GM20431 (cell line): Measurements from ENCODE around the gene APEX1.

ENCODE experiments used
- in situ Hi-C: fragments of 300-500 bp; cut with MseI, MboI; formaldehyde crosslinking; loops from one replicate; pipeline ENCODE4 v1.15.0; 2020; ENCODE audit warnings: low sequenced_read_pairs; ENCODE audit not compliant: unreplicated experiment

The APEX1 gene

DNA sequence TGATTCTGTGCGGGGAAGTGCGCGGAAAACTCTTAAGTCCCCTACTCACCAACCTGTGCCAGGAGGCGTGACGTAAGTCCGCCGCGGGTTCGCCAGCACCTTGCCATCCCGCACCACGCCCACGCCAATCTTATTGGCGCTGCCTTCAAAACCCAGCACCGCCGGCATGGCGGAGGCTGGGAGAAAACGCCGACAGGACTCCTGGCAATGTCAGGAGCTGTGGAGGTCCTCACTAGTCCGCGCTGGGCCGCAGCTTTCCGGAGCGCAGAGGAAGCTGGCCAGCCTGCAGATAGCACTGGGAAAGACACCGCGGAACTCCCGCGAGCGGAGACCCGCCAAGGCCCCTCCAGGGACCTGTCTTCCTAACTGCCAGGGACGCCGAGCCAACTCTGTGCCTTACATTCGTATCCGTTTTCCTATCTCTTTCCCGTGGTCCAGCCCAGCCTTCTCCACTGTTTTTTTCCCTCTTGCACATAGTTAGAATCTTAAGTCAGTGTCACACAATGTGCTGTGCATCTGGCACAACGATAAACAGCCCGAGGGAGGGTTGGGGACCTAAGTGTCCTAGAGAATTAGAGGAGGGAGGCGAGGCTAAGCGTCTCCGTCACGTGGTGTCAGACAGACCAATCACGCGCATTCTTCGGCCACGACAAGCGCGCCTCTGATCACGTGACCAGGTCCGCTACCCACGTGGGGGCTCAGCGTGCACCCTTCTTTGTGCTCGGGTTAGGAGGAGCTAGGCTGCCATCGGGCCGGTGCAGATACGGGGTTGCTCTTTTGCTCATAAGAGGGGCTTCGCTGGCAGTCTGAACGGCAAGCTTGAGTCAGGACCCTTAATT, at the start of gene APEX1, which contains the start of gene OSGEP:
TSS of gene APEX1 (plus strand) at position 711 of the 839 bp plus-strand sequence. CDS start 420 bp downstream, outside the sequence.
TSS of gene OSGEP (minus strand) at position 297 of the 839 bp plus-strand sequence. CDS start at position 168, 129 bp downstream.
- in situ Hi-C loops, result no loop called here

DNA sequence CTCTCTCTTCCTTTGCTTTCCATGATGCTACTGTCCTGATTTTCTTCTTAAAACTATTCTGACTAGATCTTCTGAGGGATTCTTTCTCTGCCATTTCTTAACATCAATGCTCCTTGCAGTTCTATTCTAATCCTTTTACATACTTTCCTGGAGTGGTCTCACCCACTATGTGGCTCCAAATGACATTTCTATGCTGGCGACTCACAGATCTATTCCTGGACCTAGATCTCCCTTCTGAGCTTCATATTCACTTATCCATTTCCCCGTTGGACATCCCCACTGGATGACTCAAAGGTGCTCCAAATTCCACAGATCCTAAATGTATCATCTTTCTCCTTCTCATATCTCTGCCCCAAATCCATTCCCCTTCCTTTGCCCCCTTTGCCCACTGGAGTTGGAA, 45.8 kb upstream of the APEX1 start:
- in situ Hi-C loops, result no loop called here

DNA sequence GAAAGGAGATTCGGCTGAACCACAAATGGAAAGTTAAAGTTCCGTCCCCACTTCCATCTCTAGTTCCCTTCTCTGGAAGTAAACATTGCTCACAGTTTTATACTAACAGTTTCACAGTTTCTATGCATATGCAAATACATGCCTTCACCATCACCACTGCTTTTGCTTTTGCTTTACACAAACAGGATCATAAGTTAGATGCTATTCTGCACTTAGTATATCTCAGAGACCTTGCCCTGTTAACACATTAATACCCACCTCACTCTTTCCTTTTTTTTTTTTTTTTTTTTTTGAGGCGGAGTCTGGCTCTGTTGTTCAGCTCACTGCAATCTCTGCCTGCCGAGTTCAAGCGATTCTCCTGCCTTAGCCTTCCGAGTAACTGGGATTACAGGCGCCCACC, 42.6 kb upstream of the APEX1 start:
- in situ Hi-C loops, result no loop called here

DNA sequence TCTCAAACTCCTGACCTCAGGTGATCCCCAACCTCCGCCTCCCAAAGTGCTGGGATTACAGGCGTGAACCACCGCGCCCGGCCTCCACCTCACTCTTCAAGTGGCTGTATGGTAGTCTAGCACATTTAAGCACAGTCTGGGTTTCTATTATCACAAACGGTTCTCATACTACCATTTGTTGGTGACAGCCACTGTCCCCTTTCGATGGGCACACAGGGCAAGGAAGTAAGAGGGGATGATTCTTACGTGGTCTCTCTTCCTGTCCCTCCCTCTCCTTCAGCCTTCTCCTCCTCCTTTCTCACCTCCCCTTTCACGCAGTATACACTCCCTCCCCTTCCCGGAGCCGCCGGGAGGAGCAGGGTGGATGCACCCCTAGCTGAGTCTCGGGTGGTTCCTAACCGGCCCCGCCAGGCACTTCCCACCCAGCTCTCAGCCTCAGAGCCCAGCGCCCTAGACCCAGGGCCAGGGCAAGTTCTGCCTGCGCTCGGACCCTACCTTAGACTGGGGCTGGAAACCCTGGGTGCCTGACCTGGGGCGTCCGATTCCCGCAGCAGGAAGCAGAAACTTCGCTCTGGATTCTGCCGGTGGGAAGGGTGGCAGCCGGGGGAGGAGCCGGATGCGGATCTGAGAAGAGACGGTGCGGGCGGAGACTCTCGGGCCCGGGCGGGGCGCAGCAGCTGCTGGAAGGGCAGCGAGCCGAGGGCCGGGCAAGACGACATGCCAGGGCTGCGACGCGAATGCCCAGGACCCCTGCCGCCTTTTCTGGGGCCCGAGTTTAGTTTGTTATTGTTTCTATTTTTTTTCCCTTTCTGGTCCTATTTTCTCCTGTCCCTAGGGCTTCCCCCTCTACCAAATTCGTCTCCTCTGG, 41.9 kb upstream of the APEX1 start, which contains the start of gene TEP1:
TSS of gene TEP1 (minus strand) at position 626 of the 868 bp plus-strand sequence. CDS start 5,062 bp downstream, outside the sequence.
- in situ Hi-C loops, result no loop called here

DNA sequence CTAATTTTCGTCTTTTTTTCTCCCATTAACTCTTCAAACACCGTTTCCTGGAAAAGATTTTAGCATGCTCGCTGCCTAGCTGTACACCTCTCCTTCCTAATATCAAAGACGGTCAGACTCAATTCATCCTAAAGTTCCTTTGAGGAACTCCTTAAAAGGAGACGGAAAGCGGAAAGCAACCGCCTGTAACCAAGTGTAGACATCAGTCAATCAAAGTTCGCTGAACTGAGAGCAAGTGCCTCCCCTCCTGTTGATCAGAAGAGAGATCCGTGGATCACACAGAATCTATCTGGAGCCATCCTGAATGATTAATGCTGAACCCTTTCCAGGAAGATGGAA, 41.3 kb upstream of the APEX1 start:
- in situ Hi-C loops, result no loop called here

DNA sequence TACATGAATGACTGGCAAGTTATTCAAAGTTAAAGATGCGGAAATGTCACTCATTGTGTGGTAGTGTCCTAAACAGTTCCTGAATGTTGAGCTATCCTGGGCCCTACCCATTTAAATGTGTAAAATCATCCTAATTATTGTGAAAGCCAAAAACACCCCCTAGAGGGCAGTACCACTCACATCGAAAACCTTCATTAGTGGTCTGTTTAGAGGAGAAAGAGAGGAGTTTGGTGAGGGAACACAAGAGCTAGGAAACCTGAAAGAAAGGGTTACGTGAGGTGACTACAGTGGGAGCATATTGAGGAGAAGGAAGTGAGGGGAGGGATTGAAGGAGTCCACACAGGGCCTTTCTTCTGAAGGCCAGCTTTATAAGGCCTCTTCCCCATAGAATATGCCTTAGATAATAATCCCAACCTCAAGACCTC, 39.2 kb upstream of the APEX1 start:
- in situ Hi-C loops, result no loop called here

DNA sequence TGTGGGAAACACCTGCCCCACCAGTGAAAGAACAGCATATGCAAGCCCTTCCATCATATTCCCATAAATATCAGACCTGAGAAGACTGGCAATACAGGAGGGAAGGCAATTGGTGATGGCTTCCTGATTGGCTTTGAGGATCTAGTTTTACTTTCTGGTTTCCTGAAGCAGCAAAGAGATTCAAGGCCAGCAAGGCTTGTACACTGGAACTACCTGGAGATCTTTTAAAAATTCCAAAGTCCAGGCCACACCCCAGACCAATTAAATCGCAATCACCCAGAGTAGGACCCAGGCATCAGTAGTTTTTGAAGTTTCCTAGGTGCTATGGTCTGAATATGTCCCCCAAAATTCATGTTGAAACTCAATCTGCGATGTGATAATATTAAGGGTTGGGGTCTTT, 38.8 kb upstream of the APEX1 start:
- in situ Hi-C loops, result no loop called here

DNA sequence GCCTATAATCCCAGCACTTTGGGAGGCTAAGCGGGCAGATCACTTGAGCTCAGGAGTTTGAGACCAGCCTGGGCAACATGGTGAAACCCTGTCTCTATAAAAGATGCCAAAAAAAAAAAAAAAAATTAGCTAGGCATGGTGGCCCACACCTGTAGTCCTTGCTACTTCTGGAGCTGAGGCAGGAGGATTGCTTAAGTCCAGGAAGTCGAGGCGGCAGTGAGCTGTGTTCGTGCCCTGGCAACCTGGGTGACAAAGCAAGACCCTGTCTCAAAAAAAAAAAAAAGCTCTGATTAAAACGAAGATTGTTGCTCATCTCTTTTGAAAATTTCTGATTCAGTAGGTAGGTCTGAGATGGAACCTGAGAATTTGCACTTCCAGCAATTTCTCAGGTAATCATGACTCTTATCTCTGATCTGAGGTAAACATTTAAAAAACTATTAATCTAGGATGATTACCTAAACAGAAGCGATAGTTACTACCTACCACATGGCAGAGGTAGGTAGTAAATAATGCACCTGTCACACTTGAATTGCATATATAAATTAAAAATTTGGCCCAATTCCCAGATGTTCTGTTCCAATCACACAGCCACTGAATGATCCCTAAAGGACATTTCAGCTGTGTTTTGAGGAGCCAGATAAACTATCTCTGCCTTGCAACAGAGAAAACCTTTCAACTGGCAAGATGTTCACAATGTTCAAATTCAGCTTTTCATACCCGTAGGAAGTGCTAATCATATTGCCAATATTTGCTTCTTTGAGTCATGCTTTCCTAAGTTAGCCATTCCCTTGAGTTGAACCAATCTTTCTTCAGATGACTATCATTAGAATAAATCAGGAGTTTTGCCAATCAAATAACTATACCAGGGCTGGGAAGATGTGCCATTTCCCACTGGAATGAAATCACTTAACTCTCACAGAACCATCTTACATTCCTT, 37.5 kb upstream of the APEX1 start:
- in situ Hi-C loops, result no loop called here

DNA sequence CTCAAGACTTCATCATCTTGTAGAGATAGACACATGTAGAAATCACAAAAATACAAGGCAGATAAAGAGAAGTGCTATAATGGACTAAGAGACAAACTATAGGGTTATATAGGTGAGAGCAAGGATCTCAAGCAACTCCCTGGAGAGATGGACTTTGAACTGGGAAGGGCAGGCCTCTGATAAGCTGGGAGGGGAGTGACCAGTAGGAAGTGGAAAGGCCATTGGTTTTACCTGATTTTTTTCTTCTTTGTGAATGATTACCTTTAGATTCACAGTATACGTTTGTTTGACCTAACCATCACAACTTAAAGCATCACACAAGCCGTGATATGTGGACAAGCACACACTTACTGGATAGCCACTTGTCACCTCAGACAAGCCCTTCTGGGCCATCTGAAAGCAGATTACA, 36.5 kb upstream of the APEX1 start:
- in situ Hi-C loops, result no loop called here

DNA sequence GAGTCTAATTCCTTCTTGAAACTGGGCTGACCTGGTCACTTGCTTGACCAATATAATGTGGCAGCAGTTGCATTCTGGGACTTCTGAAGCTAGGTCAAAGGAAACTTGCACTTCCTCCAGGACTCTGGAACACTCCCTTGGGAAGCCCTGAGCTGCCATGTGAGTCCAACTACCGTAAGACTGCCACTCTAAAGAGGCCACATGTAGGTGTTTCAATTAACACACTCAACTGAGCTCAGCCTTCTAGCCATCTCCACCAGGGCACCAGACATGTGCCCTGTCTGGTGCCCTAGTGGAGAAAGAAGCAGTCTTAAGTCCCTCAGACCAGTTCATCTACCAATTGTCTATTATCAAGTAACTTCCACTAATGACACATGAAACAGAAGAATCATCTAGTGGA, 35.6 kb upstream of the APEX1 start:
- in situ Hi-C loops, result no loop called here

DNA sequence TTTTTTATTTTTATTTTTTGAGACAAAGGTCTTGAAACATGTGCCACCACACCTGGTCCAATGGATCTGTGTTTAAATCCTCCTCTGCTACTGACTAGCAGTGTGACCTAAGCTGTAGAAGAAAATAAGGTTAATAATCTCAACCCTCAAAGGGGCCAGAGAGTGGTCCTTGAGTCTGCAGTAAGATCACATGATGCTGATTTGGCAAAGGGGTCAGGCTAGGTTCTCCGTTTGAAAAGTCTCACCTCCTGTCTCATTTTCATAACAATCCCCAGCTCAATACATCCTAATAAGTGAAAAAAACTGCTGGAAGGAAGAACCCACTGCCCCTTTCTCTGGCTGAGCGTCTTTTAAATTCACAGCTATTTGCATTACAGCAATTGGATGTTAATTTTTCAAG, 33.8 kb upstream of the APEX1 start:
- in situ Hi-C loops, result no loop called here

DNA sequence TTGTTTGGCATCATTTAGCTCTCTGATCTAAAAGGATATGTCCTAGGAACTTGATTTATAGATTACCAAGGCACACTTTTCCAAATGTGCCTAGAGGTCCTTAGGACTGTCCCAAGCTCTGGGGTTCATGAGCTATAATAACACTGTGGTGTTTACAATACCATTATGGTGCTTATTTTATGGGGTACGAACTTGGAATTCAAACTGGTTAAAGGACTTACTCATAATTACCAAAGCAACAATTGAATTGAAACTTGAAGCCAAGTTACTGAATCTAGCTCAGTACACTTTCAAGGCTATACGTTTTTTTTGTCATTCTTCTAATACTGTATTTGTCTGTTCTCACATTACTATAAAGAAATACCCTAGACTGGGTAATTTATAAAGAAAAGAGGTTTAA, 32.1 kb upstream of the APEX1 start:
- in situ Hi-C loops, result no loop called here

DNA sequence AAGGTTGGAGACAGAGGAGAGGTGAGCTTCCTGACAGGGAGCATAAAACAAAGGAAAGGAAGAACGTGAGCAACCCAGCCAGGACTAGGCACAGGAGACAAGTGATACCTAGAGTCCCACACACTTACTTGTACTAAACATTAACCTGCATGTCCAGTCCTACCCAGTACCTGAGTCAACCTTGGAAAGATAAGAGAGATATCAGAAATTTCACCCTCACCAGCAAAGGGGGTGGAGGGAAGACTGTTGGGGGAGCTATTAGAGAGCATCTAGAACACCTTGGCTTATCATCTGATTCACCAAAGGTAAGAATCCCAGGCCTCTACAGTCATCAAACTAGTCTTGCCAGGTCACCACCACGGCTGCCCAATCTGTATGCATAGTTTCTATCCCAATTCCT, 30.2 kb upstream of the APEX1 start:
- in situ Hi-C loops, result no loop called here

DNA sequence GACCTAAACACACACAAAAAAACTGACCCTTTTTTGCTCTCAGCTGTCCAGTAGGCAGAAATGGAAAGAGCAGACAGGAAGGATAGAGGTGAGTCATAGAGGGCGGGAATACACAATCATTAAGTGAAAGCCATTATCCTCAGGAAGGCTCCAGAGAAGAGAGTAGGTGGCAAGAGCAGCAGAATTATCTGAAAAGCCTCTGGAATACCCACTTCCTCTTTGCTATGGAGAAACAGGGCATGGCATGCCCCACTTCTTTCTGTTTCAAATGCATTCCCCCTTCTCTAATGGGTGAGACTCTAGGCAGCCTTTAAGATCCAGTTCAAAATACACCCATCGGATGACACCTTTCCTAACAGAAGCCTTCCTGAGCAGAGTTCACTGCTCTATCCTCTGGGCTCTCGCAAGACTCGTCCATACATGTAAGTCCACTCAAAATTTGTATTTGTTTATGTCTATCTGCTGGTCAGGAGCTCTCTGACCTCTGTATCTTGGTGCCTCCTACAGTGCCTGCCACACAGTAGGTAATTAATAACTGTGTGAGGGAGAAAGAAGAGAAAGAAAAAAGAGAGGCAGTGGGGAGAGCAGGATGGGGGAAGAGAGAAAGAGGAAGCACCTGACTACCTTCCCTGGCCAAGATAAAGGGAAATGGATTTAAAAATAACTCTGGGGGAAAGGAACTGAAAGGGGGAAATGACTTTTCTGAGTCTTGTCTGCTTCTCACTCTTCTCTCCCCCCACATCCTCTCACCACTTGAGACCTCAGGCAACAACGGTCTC, 27.6 kb upstream of the APEX1 start:
- in situ Hi-C loops, result no loop called here

DNA sequence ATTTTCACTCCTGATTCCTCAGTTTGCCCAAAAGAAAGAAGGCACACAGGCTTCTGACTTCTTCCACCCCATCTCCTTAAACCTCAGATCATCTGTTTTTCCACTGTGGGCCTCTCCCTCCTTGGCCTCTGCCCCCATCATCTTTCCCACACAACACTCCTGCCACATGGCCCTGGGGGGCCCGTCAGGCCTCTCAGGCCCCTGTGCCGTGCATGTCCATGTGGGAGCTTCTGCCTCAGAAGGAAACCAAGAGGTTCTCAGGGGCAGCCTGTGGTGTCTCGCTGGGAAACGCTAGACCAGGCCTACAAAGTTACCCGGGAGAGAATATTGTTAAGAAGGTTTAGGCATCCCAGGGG, 27.0 kb upstream of the APEX1 start:
- in situ Hi-C loops, result no loop called here

DNA sequence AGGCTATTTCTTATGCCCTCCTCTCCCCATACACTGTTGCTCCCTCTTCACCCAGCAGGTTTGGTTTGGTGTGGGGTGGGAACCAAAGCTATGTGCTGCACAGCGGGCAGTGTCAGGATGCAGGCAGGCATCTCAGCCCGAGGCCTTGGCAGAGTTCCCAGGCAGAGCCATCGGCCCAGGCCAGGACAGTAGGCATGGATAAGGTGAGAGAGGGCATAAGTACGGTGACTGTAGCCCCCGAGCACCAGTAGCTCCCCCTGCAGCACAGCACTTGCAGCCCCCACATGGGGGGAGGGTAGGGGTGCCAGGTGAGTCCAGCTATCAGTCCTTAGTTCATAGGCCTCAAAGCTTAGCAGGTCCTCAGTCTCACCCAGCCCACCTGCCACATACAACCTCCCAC, 26.2 kb upstream of the APEX1 start:
- in situ Hi-C loops, result no loop called here

DNA sequence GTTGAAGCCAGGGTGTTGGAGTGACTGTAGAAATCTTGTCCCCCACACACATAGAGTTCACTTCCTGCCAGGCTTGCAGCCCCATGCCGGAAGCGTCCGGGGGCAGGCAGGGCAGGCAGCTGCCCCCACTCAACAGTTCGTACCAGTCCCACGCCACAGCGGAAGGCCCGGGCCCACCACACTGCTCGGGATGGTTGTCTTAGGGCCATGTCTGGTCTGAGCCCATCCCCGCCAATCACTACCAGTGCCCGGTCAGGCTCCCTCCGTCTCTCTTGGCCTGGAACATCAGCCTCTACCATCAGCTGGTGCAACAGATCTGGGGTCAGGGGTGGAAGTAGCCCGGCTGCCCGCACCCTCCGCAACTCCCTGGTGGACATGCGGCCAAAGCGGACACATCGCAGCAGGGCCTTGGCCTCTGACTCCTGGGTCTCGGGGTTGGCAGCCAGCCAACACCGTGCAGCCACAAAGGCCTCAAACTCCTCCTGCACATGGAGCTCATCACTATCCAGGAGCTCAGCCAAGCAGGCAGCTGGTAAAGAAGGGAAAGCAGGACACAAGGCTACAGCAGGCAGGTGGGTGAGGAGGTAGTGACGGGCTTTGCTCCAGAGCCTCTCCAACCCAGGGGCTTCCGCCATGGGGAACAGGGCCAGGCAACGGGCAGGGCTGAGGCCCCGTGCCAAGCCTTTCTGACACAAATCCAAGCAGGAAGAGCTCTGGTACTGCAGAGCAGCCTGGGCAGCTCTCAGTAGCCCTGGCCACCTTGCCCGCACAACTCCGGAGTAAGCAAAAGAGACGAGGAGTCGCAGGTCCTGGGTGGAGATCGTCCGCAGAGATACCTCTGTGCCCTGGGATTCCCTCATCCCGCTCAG, 25.0 kb upstream of the APEX1 start:
- in situ Hi-C loops, result no loop called here
